Measurements from ENCODE around the gene CCDC188.
"Not testable (repeated sequence)": the region's sequence is repeated elsewhere in the genome, so short reads cannot be mapped to it uniquely, and the experiment has no call there.

CCDC188 gene

GRCh38 chr22:20165913-20166312 is 15.1 kb upstream of the CCDC188 start:
- H3K36me3 ChIP-seq, result no peaks in the 10 kb centered on the region
- H3K4me3 ChIP-seq, result no peak overlapping the region
- no peak for TF ChIP-seq CTCF (IDR thresholded peaks at IDR 0.05)
- H3K4me1 ChIP-seq, result no peaks in the 10 kb centered on the region
- intact Hi-C loops (cut with DNase I; ENCODE audit: low total_unique reads), result loop anchor here (5.0 kb wide), 1 partner anchor 91 kb away; no protein-coding TSS in a partner anchor
- no peak for DNase-seq
- H3K9me3 ChIP-seq, result no peaks in the 10 kb centered on the region
- H3K27me3 ChIP-seq, result peaks cover 0 to 18% of the 10 kb centered on the region in 2 donors
- H3K27ac ChIP-seq, result no peak overlapping the region

- intact Hi-C loops (cut with DNase I; ENCODE audit: low total_unique reads), result loop anchor here (5.0 kb wide), 1 partner anchor 92 kb away; no protein-coding TSS in a partner anchor
These were observed 14.6 kb upstream of the CCDC188 start for GRCh38 chr22:20165421-20165820.

GRCh38 chr22:20164863-20165262 is 14.0 kb upstream of the CCDC188 start:
- TF ChIP-seq CTCF (IDR thresholded peaks at IDR 0.05), result no peak
- H3K27me3 ChIP-seq, result peaks cover 0 to 20% of the 10 kb centered on the region in 2 donors
- H3K27ac ChIP-seq, result no peak overlapping the region
- DNase-seq, result no peak
- H3K4me3 ChIP-seq, result no peak overlapping the region
- intact Hi-C loops (cut with DNase I; ENCODE audit: low total_unique reads), result loop anchor here (5.0 kb wide), 1 partner anchor 92 kb away; no protein-coding TSS in a partner anchor
- H3K9me3 ChIP-seq, result no peaks in the 10 kb centered on the region
- no peaks in the 10 kb centered on the region for H3K36me3 ChIP-seq
- no peaks in the 10 kb centered on the region for H3K4me1 ChIP-seq

More at GRCh38 chr22:20165421-20165820, 14.6 kb upstream of the CCDC188 start:
- peaks cover 0 to 18% of the 10 kb centered on the region in 2 donors for H3K27me3 ChIP-seq
- DNase-seq, result no peak
- H3K9me3 ChIP-seq, result no peaks in the 10 kb centered on the region
- no peaks in the 10 kb centered on the region for H3K36me3 ChIP-seq
- TF ChIP-seq CTCF (IDR thresholded peaks at IDR 0.05), result no peak
- H3K4me1 ChIP-seq, result no peaks in the 10 kb centered on the region
- no peak overlapping the region for H3K27ac ChIP-seq
- H3K4me3 ChIP-seq, result no peak overlapping the region

GRCh38 chr22:20160041-20160440 is 9.2 kb upstream of the CCDC188 start:
- no peaks in the 10 kb centered on the region for H3K36me3 ChIP-seq
- intact Hi-C loops (cut with DNase I; ENCODE audit: low total_unique reads), result no loop called here

GRCh38 chr22:20159531-20159930 is 8.7 kb upstream of the CCDC188 start:
- H3K4me3 ChIP-seq; H3K36me3 ChIP-seq; DNase-seq; H3K27ac ChIP-seq; H3K9me3 ChIP-seq; intact Hi-C loops (cut with DNase I; ENCODE audit: low total_unique reads); H3K4me1 ChIP-seq: not testable (repeated sequence)
- H3K27me3 ChIP-seq, result peaks cover 0 to 37% of the 10 kb centered on the region in 2 donors

More at GRCh38 chr22:20160041-20160440, 9.2 kb upstream of the CCDC188 start:
- Histone ChIP-seq H3K9me3 (no peaks in the 10 kb centered on the region), H3K27ac (no peak overlapping the region), H3K27me3 (peaks cover 0 to 32% of the 10 kb centered on the region in 2 donors), H3K4me1 (peaks cover 0 to 6% (median 2%) of the 10 kb centered on the region in 4 donors), H3K4me3 (no peak overlapping the region)
- no peak for DNase-seq
- no peak for TF ChIP-seq CTCF (IDR thresholded peaks at IDR 0.05)

GRCh38 chr22:20159076-20159475 is 8.2 kb upstream of the CCDC188 start:
- TF ChIP-seq CTCF (IDR thresholded peaks at IDR 0.05), result no peak
- intact Hi-C loops (cut with DNase I; ENCODE audit: low total_unique reads), result no loop called here

More at GRCh38 chr22:20159076-20159475, 8.2 kb upstream of the CCDC188 start:
- Histone ChIP-seq H3K9me3 (no peaks in the 10 kb centered on the region), H3K4me1 (peaks cover 0 to 8% (median 2%) of the 10 kb centered on the region in 4 donors), H3K36me3 (no peaks in the 10 kb centered on the region), H3K4me3 (no peak overlapping the region), H3K27ac (no peak overlapping the region), H3K27me3 (peaks cover 0 to 41% of the 10 kb centered on the region in 2 donors)
- DNase-seq, result no peak

Data from tibial artery (tissue), 4 donors.